GM18873 (cell line): ENCODE data around the gene ASIC3.
"Not testable (repeated sequence)": the region's sequence is repeated elsewhere in the genome, so short reads cannot be mapped to it uniquely, and the experiment has no call there.

Source experiments
- ATAC-seq: cut with Tn5 transposase; IDR thresholded peaks from one replicate; pipeline ENCODE4 v1.9.1; 2021; ENCODE audit warnings: mild to moderate bottlenecking, moderate library complexity, moderate number of reproducible peaks; ENCODE audit not compliant: unreplicated experiment, low FRiP score

ASIC3 gene

DNA sequence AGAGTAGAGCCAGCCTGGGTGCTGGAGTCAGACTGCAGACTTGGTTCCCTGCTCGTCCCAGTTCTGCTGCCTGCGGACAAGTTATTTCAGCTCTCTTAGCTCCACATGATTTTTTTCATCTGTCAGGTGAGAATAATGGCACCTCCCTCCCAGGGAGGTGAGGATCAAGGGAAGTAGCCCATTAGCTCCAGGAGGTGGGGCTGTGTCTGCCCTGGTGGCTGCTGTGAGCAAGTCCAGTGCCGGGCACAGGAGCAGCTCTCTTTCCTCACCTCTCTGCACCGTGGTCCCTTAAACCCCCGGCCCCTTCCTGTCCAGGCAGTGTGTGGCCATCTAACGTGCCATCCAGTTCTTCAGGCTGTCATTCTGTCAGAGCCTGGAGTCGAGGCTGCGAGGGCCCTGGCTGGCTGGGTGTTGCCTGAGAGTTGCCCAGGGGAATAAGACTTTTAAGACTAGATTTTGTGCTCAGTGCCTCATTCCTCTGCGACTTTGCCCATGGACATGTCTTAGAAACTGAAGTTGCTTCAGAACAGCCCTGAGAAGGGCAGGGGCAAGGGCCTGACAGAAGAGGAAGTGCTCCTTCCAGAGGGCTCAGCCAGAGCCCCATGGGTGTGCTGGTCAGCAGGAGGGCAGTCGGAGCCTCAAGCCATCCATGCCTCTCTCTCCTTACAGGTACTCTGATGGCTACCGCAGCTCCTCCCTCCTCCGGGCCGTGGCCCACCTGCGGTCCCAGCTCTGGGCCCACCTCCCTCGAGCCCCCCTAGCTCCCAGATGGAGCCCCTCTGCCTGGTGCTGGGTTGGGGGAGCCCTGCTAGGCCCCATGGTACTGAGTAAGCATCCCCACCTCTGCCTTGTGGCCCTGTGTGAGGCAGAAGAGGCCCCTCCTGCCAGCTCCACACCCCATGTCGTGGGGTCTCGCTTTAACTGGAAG lies 15.1 kb upstream of the ASIC3 start:
- ATAC-seq: no peak

DNA sequence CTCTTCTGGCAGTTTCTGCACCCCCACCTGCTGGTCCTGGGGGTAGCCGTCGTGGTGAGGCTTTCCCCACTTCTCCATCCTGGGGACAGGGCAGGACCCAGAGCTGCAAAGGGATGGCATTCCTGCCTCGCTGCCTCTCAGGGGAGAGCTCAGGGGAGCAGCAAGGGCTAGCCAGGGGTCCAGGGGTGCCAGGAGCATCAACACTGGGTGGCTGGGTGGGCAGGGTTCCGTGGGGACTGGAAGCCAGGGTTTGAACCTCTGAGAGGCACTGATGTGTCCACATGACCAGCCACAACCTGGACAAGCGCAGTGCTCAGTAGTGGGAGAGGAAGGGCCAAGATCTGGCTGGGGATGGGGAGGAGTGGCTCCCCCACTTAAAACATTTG lies 14.5 kb upstream of the ASIC3 start:
- ATAC-seq: no peak

DNA sequence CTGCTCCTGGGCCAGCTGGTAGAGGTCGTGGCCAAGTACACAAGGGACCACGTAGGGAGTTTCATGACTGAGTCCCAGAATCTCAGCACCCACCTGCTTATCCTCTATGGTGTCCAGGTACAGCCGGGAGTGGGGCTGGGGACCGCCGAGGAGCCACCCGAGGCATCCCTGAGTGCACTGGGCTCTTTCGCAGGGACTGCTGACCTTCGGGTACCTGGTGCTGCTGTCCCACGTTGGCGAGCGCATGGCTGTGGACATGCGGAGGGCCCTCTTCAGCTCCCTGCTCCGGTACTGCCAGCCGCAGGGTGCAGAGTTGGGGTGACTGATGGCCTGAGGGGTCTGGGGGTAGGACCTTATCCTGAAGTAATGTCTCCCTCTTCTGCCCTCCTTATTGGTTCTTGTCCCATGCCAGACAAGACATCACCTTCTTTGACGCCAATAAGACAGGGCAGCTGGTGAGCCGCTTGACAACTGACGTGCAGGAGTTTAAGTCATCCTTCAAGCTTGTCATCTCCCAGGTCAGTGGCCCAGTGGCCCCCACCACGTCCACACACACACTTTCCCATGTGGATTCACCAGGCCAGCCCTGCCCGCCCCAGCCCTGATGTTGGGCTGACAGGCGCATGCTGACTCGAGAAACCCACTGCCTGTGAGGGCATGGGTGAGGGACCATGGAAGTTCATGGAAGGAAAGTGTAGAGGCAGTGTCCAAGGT lies 13.9 kb upstream of the ASIC3 start:
- no peak for ATAC-seq

DNA sequence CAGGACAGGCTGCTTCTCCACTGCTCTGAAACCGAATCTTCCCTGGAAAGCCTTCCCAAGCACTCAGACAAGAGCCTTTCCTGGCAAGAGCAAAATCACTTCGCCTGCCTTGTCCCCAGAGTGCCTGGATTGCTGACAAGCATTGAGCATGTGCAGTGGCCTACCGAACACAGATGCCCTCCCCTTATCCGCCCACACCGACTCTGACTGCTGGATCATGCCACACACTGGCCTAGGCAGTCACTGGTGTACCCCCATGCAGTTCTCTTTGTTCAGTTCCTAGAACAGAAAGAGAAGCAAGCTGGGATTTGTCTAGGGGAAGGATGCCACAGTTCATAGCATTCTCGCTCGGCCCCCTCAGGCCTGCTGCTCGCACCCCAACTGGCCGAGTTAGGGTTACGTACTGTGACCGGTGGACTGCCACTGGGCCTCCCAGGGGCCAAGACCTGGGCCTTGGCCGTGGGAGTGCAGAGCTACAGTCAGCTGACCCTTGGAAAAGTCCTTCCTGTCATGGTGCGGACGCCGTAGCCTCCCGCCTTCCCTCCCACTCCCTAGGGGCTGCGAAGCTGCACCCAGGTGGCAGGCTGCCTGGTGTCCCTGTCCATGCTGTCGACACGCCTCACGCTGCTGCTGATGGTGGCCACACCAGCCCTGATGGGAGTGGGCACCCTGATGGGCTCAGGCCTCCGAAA lies 13.2 kb upstream of the ASIC3 start:
- no peak for ATAC-seq

- ATAC-seq: no peak
These were observed 12.4 kb upstream of the ASIC3 start for GRCh38 chr7:151035902-151036301.

GRCh38 chr7:151038951-151039849 lies 9.1 kb upstream of the ASIC3 start:
- ATAC-seq: no peak

GRCh38 chr7:151039850-151040548 lies 8.3 kb upstream of the ASIC3 start:
- ATAC-seq: no peak

DNA sequence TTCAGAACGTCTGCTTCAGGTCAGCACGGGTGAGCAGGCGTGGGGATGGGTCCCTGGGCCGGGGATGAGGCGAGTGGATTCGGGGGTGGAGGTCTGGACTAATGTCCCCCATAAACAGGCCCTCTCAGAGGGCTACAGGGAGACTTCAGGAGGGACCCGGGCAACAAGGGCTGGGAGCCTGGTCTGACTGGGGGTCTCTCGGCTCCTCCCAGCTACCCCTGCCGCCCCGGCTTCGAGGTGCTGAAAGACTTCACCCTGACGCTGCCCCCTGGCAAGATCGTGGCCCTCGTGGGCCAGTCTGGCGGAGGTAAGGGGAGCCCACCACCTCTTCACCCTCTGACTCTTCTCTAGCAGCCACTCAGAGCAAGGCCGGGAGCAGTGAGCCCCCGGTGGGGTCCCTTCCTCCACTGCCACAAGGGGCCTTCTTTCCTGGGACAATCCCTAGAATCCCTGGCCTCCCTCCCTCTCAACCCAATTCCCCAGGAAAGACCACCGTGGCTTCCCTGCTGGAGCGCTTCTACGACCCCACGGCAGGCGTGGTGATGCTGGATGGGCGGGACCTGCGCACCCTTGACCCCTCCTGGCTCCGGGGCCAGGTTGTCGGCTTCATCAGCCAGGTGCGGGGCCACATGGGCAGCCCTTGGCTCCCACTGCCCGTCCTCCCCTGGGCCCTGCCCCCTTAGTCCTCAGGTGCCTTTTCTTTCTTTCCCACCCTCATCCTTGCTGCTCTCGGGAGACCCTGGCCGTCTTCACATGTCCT lies 7.5 kb upstream of the ASIC3 start:
- no peak for ATAC-seq

GRCh38 chr7:151043449-151043848 lies 4.9 kb upstream of the ASIC3 start:
- ATAC-seq: not testable (repeated sequence)

DNA sequence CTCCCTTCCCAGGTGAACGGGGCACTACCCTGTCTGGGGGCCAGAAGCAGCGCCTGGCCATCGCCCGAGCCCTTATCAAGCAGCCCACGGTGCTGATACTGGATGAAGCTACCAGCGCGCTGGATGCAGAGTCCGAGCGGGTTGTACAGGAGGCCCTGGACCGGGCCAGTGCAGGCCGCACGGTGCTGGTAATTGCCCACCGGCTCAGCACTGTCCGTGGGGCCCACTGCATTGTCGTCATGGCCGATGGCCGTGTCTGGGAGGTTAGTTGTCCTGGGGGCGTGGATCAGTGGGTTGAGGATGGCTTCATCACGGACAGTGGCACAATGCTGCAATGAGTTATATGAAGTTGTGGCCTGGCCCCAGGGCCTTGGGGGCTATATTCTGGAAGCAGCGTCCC lies 4.4 kb upstream of the ASIC3 start:
- ATAC-seq: no peak

DNA sequence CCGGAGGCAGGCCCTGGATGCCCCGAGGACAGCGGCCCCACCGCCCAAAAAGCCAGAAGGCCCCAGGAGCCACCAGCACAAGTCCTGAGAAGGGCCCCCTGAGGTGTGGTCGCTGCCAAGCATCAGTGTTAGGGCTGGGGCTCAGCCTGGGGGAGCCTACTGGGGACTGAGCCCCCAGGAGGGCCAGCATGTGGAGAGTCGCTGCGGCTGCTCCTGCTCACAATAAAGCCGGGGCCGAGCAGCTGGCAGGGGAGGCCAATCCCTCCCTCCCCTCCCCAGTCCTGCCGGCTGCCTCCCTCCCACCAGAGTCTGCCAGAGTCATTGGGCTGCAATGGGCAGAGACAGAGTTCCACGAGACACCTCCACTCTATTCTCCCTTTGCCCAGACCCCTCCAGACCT lies 3.1 kb upstream of the ASIC3 start:
- no peak for ATAC-seq

- no peak for ATAC-seq
These were observed 2.4 kb upstream of the ASIC3 start for GRCh38 chr7:151045967-151046366.

DNA sequence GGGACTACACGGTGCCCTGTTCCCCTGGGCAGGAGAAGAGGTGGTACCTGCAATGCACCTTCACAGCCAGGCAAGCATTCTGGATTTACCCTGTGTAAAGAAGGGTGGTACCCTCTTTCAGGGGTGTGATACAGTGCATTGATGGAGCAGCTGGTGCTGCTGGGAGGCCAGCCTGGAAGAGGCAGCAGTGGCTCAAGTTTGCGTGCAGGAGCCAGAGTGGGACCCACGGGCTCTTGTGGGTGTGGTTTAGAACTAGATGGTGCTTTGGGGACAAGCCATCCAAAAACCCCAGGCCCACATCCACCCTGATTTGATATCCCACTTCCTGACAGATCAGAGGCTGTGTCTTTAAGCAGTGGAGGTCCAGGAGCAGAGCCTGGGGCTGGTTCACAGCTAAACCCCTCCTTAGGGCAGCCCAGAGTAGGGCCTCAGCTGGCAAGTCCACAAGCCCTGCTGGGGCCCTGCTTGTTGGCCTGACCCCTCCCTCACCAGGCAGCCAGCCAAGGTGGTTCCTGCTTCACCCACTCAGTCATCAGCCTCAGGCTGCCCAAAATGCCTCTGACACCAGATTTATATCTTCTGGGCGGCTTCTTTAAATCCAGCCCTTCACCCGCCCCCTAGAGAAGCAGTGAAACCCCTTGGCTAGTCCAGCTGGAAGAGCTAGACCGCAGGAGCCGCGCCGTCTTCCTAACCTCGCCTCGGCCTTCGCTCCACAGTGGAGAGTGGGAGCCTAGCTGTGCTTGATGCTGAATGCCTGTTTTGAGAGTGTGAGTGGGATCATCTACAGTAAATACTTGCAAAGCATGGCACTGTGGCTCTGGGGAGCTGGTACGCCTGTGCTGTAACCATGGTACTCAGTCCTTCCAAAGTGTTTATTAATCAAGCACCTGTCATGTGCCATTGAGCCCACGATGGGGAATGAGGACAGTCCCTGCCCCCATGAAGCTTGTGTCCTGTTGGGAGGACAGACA lies 1.4 kb upstream of the ASIC3 start:
- ATAC-seq: no peak

DNA sequence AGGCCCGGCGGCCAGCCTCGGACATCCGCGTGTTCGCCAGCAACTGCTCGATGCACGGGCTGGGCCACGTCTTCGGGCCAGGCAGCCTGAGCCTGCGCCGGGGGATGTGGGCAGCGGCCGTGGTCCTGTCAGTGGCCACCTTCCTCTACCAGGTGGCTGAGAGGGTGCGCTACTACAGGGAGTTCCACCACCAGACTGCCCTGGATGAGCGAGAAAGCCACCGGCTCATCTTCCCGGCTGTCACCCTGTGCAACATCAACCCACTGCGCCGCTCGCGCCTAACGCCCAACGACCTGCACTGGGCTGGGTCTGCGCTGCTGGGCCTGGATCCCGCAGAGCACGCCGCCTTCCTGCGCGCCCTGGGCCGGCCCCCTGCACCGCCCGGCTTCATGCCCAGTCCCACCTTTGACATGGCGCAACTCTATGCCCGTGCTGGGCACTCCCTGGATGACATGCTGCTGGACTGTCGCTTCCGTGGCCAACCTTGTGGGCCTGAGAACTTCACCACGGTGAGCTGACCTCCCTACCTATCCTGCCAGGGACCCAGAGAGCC lies 656 bp downstream of the ASIC3 start:
- ATAC-seq: no peak

DNA sequence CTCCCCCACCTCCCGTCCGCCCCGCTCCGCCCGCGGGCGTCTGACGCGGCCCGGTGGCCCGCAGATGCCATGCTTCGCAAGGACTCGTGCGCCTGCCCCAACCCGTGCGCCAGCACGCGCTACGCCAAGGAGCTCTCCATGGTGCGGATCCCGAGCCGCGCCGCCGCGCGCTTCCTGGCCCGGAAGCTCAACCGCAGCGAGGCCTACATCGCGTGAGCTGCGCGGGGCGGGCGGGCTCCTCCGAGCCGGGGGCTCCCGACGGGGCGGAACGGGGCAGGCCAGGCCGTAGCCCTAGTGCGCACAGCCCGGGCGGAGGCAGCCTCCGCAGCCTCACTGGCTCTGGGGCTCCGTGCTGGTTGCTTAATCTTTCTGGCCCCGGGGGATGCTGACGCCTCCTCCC lies 2.8 kb downstream of the ASIC3 start:
- no peak for ATAC-seq

DNA sequence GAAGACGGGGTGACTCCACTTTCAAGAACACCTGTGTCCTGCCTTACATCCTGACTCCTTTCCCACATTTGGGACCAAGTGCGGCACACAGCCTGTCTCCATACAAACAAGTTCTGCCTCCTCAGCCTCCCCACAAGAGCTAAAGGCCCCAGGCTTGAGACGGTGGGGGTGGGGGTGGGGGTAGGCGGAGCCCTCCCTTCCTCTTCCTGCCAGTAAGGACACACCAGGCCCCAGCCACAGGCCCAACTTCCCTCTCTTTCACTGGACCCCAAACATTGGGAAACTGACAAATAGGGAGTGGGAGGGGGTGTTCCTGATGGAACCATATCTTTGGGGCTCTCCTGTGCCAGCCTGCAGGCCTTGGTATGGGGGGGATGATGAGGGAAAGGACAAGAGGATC lies 4.8 kb downstream of the ASIC3 start:
- ATAC-seq: no peak

DNA sequence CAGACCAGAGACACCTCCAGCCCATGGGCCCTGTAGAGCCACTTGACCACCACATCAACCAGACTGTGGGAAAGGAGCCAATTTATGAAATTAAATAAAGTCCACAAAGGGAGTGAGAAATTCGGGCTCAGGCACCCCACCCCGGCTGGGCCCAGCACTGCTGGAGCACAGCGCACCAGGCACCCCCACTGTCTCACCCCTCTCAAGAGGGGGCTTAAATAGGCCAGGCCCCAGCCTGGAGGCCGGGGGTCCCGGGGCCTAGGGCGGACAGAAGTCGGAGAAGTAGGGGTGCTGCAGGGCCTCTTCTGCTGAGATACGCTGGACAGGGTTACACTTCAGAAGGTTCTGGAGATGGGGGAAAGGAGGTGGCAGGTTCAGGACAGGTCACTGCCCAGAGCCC lies 5.4 kb downstream of the ASIC3 start:
- ATAC-seq: no peak

- no peak for ATAC-seq
These were observed 7.9 kb downstream of the ASIC3 start for GRCh38 chr7:151056283-151056665.
